AG04449 (cell line): ENCODE results near the gene WDR26.

Experiments
- CTCF ChIA-PET: fragments of 350-600 bp; formaldehyde crosslinking; extraction: SDS; loops from one replicate; lab custom pipeline; 2021; ENCODE audit warnings: antibody characterized with exemption; lab: Yijun Ruan, JAX
- POLR2A ChIA-PET: fragments of 400-600, 350-600 bp; formaldehyde crosslinking; extraction: SDS; loops from one replicate; lab custom pipeline; 2020; ENCODE audit warnings: antibody characterized with exemption, inconsistent platforms; lab: Yijun Ruan, JAX
- DNase-seq: peaks from one replicate; pipeline ENCODE4 v3.0.0-alpha.2; 2010; ENCODE audit warnings: low read depth, low spot score
- H3K4me3 ChIP-seq: 2 replicates; pipeline ENCODE4 v1.5.1; 2011; ENCODE audit warnings: low read depth, mild to moderate bottlenecking, control low read depth, low read length
- TF ChIP-seq, protein P1 (sequence below): IDR thresholded peaks from one replicate; pipeline ENCODE4 v1.5.1; 2011; ENCODE audit warnings: mild to moderate bottlenecking, moderate library complexity, low read length, control low read depth, inconsistent platforms; ENCODE audit not compliant: insufficient read depth; ENCODE audit errors: missing control alignments

The WDR26 gene

DNA sequence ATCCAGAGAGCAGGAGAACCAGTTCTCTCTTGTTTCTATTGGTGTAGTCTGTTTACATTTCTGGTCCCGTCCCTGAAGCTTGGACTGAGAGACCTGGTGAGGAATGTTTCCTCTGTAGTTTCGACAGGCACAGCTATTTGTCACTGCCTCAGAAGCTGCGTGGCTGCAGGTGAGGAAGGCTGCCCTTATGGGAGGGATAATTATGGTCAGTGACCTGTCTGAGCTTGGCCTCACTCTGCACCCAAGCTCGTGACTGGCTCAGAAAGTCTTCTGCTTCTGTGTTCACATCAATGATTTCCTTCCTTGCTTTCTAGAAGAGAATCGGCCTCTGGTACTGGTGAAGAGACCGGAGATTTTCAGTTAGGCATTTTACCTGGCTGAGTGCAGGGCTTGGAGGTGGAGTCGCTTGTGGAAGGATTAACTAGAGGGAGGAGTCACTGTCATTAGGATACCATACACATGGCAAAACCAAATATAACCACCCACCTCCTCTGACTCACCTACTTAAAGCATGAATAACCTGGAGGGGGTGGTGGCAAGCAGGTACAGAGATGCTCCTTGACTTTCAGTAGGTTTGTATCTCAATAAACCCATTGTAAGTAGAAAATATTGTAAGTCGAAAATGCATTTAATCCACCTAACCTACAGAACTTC lies 19.9 kb upstream of the WDR26 start:
- CTCF ChIA-PET = interaction anchor here (0.9 kb wide), 1 partner anchor 17 kb away, joined by 3 read pairs; no protein-coding TSS in a partner anchor
- no peak for DNase-seq
- H3K4me3 ChIP-seq = no peak overlapping the region
- POLR2A ChIA-PET = no interaction called here
- TF ChIP-seq, protein P1, sequence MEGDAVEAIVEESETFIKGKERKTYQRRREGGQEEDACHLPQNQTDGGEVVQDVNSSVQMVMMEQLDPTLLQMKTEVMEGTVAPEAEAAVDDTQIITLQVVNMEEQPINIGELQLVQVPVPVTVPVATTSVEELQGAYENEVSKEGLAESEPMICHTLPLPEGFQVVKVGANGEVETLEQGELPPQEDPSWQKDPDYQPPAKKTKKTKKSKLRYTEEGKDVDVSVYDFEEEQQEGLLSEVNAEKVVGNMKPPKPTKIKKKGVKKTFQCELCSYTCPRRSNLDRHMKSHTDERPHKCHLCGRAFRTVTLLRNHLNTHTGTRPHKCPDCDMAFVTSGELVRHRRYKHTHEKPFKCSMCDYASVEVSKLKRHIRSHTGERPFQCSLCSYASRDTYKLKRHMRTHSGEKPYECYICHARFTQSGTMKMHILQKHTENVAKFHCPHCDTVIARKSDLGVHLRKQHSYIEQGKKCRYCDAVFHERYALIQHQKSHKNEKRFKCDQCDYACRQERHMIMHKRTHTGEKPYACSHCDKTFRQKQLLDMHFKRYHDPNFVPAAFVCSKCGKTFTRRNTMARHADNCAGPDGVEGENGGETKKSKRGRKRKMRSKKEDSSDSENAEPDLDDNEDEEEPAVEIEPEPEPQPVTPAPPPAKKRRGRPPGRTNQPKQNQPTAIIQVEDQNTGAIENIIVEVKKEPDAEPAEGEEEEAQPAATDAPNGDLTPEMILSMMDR = no peak

GRCh38 chr1:224450561-224451350 lies 16.2 kb upstream of the WDR26 start:
- H3K4me3 ChIP-seq = no peak overlapping the region
- TF ChIP-seq, protein P1 = no peak
- CTCF ChIA-PET = interaction anchor here (0.7 to 1.5 kb wide), 4 partner anchors 8 to 16 kb away, joined by 3 to 5 read pairs (median 4); no protein-coding TSS in a partner anchor
- POLR2A ChIA-PET = no interaction called here
- DNase-seq = no peak

DNA sequence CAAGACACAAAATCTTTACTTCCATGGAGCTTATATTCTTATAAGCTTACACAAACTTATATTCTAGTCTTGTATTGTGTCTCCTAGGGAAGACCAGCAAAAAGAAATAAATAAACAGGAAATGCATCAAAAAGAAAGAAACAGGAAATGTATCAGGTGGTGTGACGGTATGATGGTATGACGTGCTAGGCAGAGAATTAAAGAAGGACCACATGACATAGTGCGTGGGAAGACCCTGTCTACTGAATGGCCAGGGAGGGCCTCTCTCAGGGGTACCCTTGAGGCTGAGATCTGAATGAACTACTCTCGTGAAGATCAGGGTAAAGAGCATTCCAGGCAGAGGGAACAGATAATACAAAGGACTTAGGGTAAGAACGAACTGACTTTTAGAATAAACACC lies 15.6 kb upstream of the WDR26 start:
- CTCF ChIA-PET = interaction anchor here (1.5 kb wide), 1 partner anchor 10 kb away, joined by 5 read pairs; no protein-coding TSS in a partner anchor
- no peak overlapping the region for H3K4me3 ChIP-seq
- TF ChIP-seq, protein P1 = no peak
- POLR2A ChIA-PET = no interaction called here
- DNase-seq = no peak

- no peak for DNase-seq
- CTCF ChIA-PET = interaction anchor here (2.4 to 3.8 kb wide), 2 partner anchors 8 to 11 kb away, joined by 9 to 34 read pairs; no protein-coding TSS in a partner anchor
- TF ChIP-seq, protein P1 = no peak
- POLR2A ChIA-PET = no interaction called here
- no peak overlapping the region for H3K4me3 ChIP-seq
Observed at GRCh38 chr1:224448453-224449017, 13.9 kb upstream of the WDR26 start.

DNA sequence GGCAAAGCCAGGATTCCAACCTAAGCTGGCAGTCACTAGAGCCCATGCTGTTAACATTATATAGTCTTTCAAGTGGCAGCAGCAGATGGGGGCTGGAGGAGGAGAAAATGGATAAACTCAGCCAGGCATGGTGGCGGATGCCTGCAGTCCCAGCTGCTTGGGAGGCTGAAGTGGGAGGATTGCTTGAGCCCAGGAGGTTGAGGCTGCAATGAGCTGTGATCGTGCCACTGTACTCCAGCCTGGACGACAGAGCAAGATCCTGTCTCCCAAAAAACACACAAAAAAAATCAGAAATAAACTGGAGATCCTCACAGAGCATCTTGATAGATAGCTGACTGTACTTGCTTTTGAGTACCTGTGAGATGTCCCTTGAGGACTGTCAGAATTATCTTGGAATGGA lies 13.4 kb upstream of the WDR26 start:
- CTCF ChIA-PET = interaction anchor here (2.4 to 3.8 kb wide), 2 partner anchors 9 to 11 kb away, joined by 9 to 34 read pairs; no protein-coding TSS in a partner anchor
- H3K4me3 ChIP-seq = no peak overlapping the region
- no peak for DNase-seq
- POLR2A ChIA-PET = no interaction called here
- TF ChIP-seq, protein P1 = no peak
